Stimulated activated memory B cell treated with anti-CD40 and anti-IgM and Interleukin-4, amounts not matched to agents 10 μg/mL and 1 μg/mL and 100 μg/mL, for 72 hours (primary cell): ENCODE measurements around the gene DDIAS.
"Not testable (repeated sequence)": the region's sequence is repeated elsewhere in the genome, so short reads cannot be mapped to it uniquely, and the experiment has no call there.

Experiments
- ATAC-seq: fragments of 150-1000 bp; cut with Tn5 transposase; 2 replicates; pipeline ENCODE4 v1.10.0; 2021
- H3K27ac Mint-ChIP-seq: one replicate; pipeline ENCODE4 v1.8.0; 2022; ENCODE audit warnings: mild to moderate bottlenecking, mixed read lengths
- H3K27me3 Mint-ChIP-seq: one replicate; pipeline ENCODE4 v1.8.0; 2022; ENCODE audit warnings: mixed read lengths
- H3K36me3 Mint-ChIP-seq: one replicate; pipeline ENCODE4 v1.8.0; 2022; ENCODE audit warnings: mixed read lengths
- H3K4me1 Mint-ChIP-seq: one replicate; pipeline ENCODE4 v1.8.0; 2022; ENCODE audit warnings: mixed read lengths
- H3K4me3 Mint-ChIP-seq: one replicate; pipeline ENCODE4 v1.8.0; 2022; ENCODE audit warnings: mild to moderate bottlenecking, moderate library complexity, mixed read lengths
- H3K9me3 Mint-ChIP-seq: one replicate; pipeline ENCODE4 v1.8.0; 2022; ENCODE audit warnings: mixed read lengths

DDIAS gene

GRCh38 chr11:82900277-82901164 lies 1.0 kb upstream of the DDIAS start, which contains the start of gene PRCP:
Gene PRCP, minus strand, starts transcription at chr11:82900430. Its CDS starts 28 bp downstream, at chr11:82900402.
- peaks cover 11% of the 10 kb centered on the region for H3K36me3 Mint-ChIP-seq
- peak; percentile 91 for ATAC-seq
- peaks cover 49% of the 10 kb centered on the region for H3K4me1 Mint-ChIP-seq
- no peaks in the 10 kb centered on the region for H3K27me3 Mint-ChIP-seq
- peak within 1 kb of the TSS; percentile 90 for H3K27ac Mint-ChIP-seq
- peaks cover 3% of the 10 kb centered on the region for H3K9me3 Mint-ChIP-seq
- peak within 1 kb of the TSS; percentile 98 for H3K4me3 Mint-ChIP-seq

- no peaks in the 10 kb centered on the region for H3K36me3 Mint-ChIP-seq
- peak overlapping the region; percentile 90 for H3K27ac Mint-ChIP-seq
- H3K9me3 Mint-ChIP-seq: no peaks in the 10 kb centered on the region
- no peaks in the 10 kb centered on the region for H3K27me3 Mint-ChIP-seq
- H3K4me3 Mint-ChIP-seq: peak overlapping the region; percentile 98
- ATAC-seq: no peak
- H3K4me1 Mint-ChIP-seq: peaks cover 47% of the 10 kb centered on the region
Measured at GRCh38 chr11:82901922-82902485, 468 bp downstream of the DDIAS start.

- Mint-ChIP-seq H3K4me3 (peak overlapping the region; percentile 98), H3K27me3 (no peaks in the 10 kb centered on the region), H3K9me3 (no peaks in the 10 kb centered on the region), H3K27ac (no peak overlapping the region), H3K4me1 (peaks cover 46% of the 10 kb centered on the region), H3K36me3 (no peaks in the 10 kb centered on the region)
- ATAC-seq: no peak
Measured at GRCh38 chr11:82902880-82903279, 1.3 kb downstream of the DDIAS start.

- H3K4me3 Mint-ChIP-seq: no peak overlapping the region
- no peaks in the 10 kb centered on the region for H3K36me3 Mint-ChIP-seq
- no peak overlapping the region for H3K27ac Mint-ChIP-seq
- no peaks in the 10 kb centered on the region for H3K9me3 Mint-ChIP-seq
- peaks cover 48% of the 10 kb centered on the region for H3K4me1 Mint-ChIP-seq
- H3K27me3 Mint-ChIP-seq: no peaks in the 10 kb centered on the region
- no peak for ATAC-seq
Measured at GRCh38 chr11:82903843-82904586, 2.5 kb downstream of the DDIAS start.

GRCh38 chr11:82906236-82906635 lies 4.7 kb downstream of the DDIAS start:
- ATAC-seq: no peak
- H3K4me1 Mint-ChIP-seq: peaks cover 32% of the 10 kb centered on the region
- H3K9me3 Mint-ChIP-seq: no peaks in the 10 kb centered on the region
- peaks cover under 1% of the 10 kb centered on the region for H3K36me3 Mint-ChIP-seq
- H3K27me3 Mint-ChIP-seq: no peaks in the 10 kb centered on the region
- no peak overlapping the region for H3K4me3 Mint-ChIP-seq
- H3K27ac Mint-ChIP-seq: peak overlapping the region; percentile 62

GRCh38 chr11:82906931-82907330 lies 5.4 kb downstream of the DDIAS start:
- Mint-ChIP-seq H3K36me3 (peaks cover 8% of the 10 kb centered on the region), H3K9me3 (peaks cover 4% of the 10 kb centered on the region), H3K27me3 (no peaks in the 10 kb centered on the region), H3K4me1 (peaks cover 32% of the 10 kb centered on the region), H3K27ac (peak overlapping the region; percentile 62), H3K4me3 (no peak overlapping the region)
- no peak for ATAC-seq

- peak overlapping the region; percentile 62 for H3K27ac Mint-ChIP-seq
- no peak overlapping the region for H3K4me3 Mint-ChIP-seq
- peaks cover 4% of the 10 kb centered on the region for H3K9me3 Mint-ChIP-seq
- ATAC-seq: no peak
- peaks cover 9% of the 10 kb centered on the region for H3K36me3 Mint-ChIP-seq
- no peaks in the 10 kb centered on the region for H3K27me3 Mint-ChIP-seq
- H3K4me1 Mint-ChIP-seq: peaks cover 30% of the 10 kb centered on the region
Measured at GRCh38 chr11:82907371-82907770, 5.8 kb downstream of the DDIAS start.

- no peaks in the 10 kb centered on the region for H3K27me3 Mint-ChIP-seq
- no peak for ATAC-seq
- peaks cover 8% of the 10 kb centered on the region for H3K9me3 Mint-ChIP-seq
- H3K36me3 Mint-ChIP-seq: peaks cover 15% of the 10 kb centered on the region
- peak overlapping the region; percentile 15 for H3K27ac Mint-ChIP-seq
- peaks cover 25% of the 10 kb centered on the region for H3K4me1 Mint-ChIP-seq
- H3K4me3 Mint-ChIP-seq: no peak overlapping the region
Measured at GRCh38 chr11:82908311-82908710, 6.8 kb downstream of the DDIAS start.

GRCh38 chr11:82909015-82909640 lies 7.6 kb downstream of the DDIAS start:
- Mint-ChIP-seq H3K4me1 (peaks cover 25% of the 10 kb centered on the region), H3K36me3 (peaks cover 15% of the 10 kb centered on the region), H3K27me3 (no peaks in the 10 kb centered on the region), H3K9me3 (peaks cover 8% of the 10 kb centered on the region), H3K4me3 (no peak overlapping the region), H3K27ac (peak overlapping the region; percentile 15)
- ATAC-seq: no peak

- H3K4me1 Mint-ChIP-seq: peaks cover 52% of the 10 kb centered on the region
- H3K27me3 Mint-ChIP-seq, ATAC-seq, H3K9me3 Mint-ChIP-seq: not testable (repeated sequence)
- H3K36me3 Mint-ChIP-seq: peaks cover 47% of the 10 kb centered on the region
- peak overlapping the region; percentile 84 for H3K27ac Mint-ChIP-seq
- peak overlapping the region; percentile 76 for H3K4me3 Mint-ChIP-seq
Measured at GRCh38 chr11:82919786-82920185, 18.2 kb downstream of the DDIAS start.

- not testable (repeated sequence) for H3K27me3 Mint-ChIP-seq, ATAC-seq, H3K9me3 Mint-ChIP-seq
- Mint-ChIP-seq H3K27ac (peak overlapping the region; percentile 84), H3K36me3 (peaks cover 47% of the 10 kb centered on the region), H3K4me3 (peak overlapping the region; percentile 76), H3K4me1 (peaks cover 52% of the 10 kb centered on the region)
Measured at GRCh38 chr11:82920227-82920626, 18.7 kb downstream of the DDIAS start.

GRCh38 chr11:82922396-82923173 lies 21.0 kb downstream of the DDIAS start:
- not testable (repeated sequence) for H3K9me3 Mint-ChIP-seq, H3K27me3 Mint-ChIP-seq, H3K4me3 Mint-ChIP-seq, ATAC-seq
- Mint-ChIP-seq H3K27ac (peak overlapping the region; percentile 84), H3K4me1 (peaks cover 57% of the 10 kb centered on the region), H3K36me3 (peaks cover 40% of the 10 kb centered on the region)

- no peak overlapping the region for H3K4me3 Mint-ChIP-seq
- H3K36me3 Mint-ChIP-seq: peaks cover 23% of the 10 kb centered on the region
- H3K27ac Mint-ChIP-seq: no peak overlapping the region
- no peaks in the 10 kb centered on the region for H3K9me3 Mint-ChIP-seq
- H3K27me3 Mint-ChIP-seq: no peaks in the 10 kb centered on the region
- H3K4me1 Mint-ChIP-seq: peaks cover 48% of the 10 kb centered on the region
- ATAC-seq: no peak
Measured at GRCh38 chr11:82924522-82925224, 23.1 kb downstream of the DDIAS start.
